Heart right ventricle (tissue), 16 donors: Measurements from ENCODE around the gene JAK1. TPM values are rescaled to one million over a fixed set of nuclear protein-coding genes. Genes with fewer than 3 reads are reported as not detected.

Experiments
- ATAC-seq, 8 donors: fragments of 200-7000 bp; cut with Tn5 transposase; one replicate each; pipeline ENCODE4 v1.9.1; 2020; ENCODE audit warnings: mild to moderate bottlenecking in 8 of 8, moderate library complexity in 8 of 8, moderate number of reproducible peaks in 1 of 8
- DNase-seq, 2 donors: peaks; one replicate each; pipeline ENCODE4 v3.0.0-alpha.2; 2020
- H3K27ac ChIP-seq, 10 donors: fragments of 200-600 bp; sonication (generic) in 2 of 10; one replicate each; pipeline versions ENCODE4 v1.5.0 to v1.8.0; 2020 to 2022; ENCODE audit warnings: mild to moderate bottlenecking in 3 of 10
- H3K27me3 ChIP-seq, 7 donors: fragments of 200-600 bp; one replicate each; pipeline ENCODE4 v1.8.0; 2021 to 2022; ENCODE audit warnings: mild to moderate bottlenecking in 2 of 7
- H3K36me3 ChIP-seq, 9 donors: fragments of 200-600 bp; sonication (generic) in 1 of 9; one replicate each; pipeline versions ENCODE4 v1.5.0 to v1.8.0; 2020 to 2022; ENCODE audit warnings: mild to moderate bottlenecking in 2 of 9
- H3K4me1 ChIP-seq, 9 donors: fragments of 200-600 bp; sonication (generic) in 1 of 9; one replicate each; pipeline versions ENCODE4 v1.5.0 to v1.8.0; 2020 to 2022; ENCODE audit warnings: mild to moderate bottlenecking in 4 of 9
- H3K4me3 ChIP-seq, 10 donors: fragments of 200-600 bp; sonication (generic) in 2 of 10; one replicate each; pipeline versions ENCODE4 v1.5.0 to v1.8.0; 2020 to 2022; ENCODE audit warnings: mild to moderate bottlenecking in 7 of 10, moderate library complexity in 2 of 10
- H3K9me3 ChIP-seq, 11 donors: fragments of 200-600 bp in 10 of 11; sonication (generic) in 2 of 11; one replicate each; pipeline versions ENCODE4 v1.5.0 to v1.8.0; 2013 to 2022; ENCODE audit warnings: mild to moderate bottlenecking in 2 of 11, control low read depth in 1 of 11, moderate library complexity in 1 of 11
- CTCF ChIP-seq, 9 donors: fragments of 200-600 bp; sonication (generic) in 2 of 9; IDR thresholded peaks; one replicate each; pipeline versions ENCODE4 v1.5.0 to v1.8.0; 2021 to 2022; ENCODE audit warnings: antibody characterized with exemption in 9 of 9, mild to moderate bottlenecking in 5 of 9, moderate library complexity in 1 of 9
- WGBS, 2 donors: extraction: QIAGEN DNeasy Blood & Tissue Kit; methylation state at CpG; one replicate each; pipeline ENCODE4 v1.1.7; 2013; ENCODE audit warnings: inconsistent platforms in 1 of 2; 5-methylcytosine and 5-hydroxymethylcytosine counted together
- intact Hi-C, 10 donors: fragments of 100-400 bp; cut with DNase I; formaldehyde crosslinking; loops; one replicate each; pipeline versions ENCODE4 v1.11.1 to v1.14.2; 2022
- polyA plus RNA-seq, 2 donors: library from polyadenylated mRNA; stranded (reverse); fragments of 200-250 nt; gene quantifications; one replicate each; pipeline ENCODE4 v1.2.3, GENCODE V29; 2013
- total RNA-seq, 10 donors: library from RNA; stranded (reverse); fragmentation: NEBNext Ultra II Directional in 3 of 10; extraction: Animal tissue kit (Norgen Biotek cat#: 25700) in 3 of 10; gene quantifications; one replicate each; pipeline versions ENCODE4 v1.2.1 to v1.2.4, GENCODE V29; 2021 to 2023
- donor health status: Arrhythmogenic right ventricular cardiomyopathy.
- donor health status: ischemic (EF 13 %, LVEDD 7.1; RV severe dilation, severe dysfunction).
- donor health status: healthy with polysubstance abuse.
- donor health status: DM: no; HTN: yes; CAD: no.
- donor health status: DM: no; HTN: no; CAD: no.
- donor health status: ischemic (EF 25% LVEDD 6.9; RV normal size, moderate dysfunction).
- donor health status: ischemic (EF 25% LVEDD 5.7; RV mildly dilated, moderate dysfunction).
- donor health status: healthy.
- donor health status: DM: yes; HTN: yes; CAD: no.
- donor health status: Ischemic cardiomyopathy.
- donor health status: ischemic (EF 35%, LVEDD 5.7; RV mildly dilated, moderate dysfunction).
- donor health status: nonischemic (EF 11% LVEDD 7.7; RV severe dilation, severe dysfunction).
- donor health status: DM: yes; HTN: yes; CAD: no.
- donor health status: PGD.
- donor health status: ischemic (EF 29% LVEDD 5.4; RV normal size, mild dysfunction).
- donor health status: nonischemic (EF 23%, LVEDD 6.1; RV moderate dilation, normal function).

The JAK1 gene
- total and polyA plus RNA-seq, 12 donors: 20.1 to 122 (median 81.3) TPM

GRCh38 chr1:64843675-64844074 is 122.7 kb downstream of the JAK1 start:
- Histone ChIP-seq H3K4me1 (peaks cover 0 to 19% (median 7%) of the 10 kb centered on the region in 9 donors), H3K36me3 (peaks cover 0 to 98% (median 46%) of the 10 kb centered on the region in 9 donors), H3K27me3 (no peaks in the 10 kb centered on the region), H3K9me3 (no peaks in the 10 kb centered on the region), H3K27ac (no peak overlapping the region), H3K4me3 (no peak overlapping the region)
- WGBS, 2 donors: 93 to 97% methylated on average over 9 of the region's 9 CpGs
- intact Hi-C loops: no loop called here
- DNase-seq: no peak
- no peak for ATAC-seq
- no peak for TF ChIP-seq CTCF (IDR thresholded peaks at IDR 0.05)

GRCh38 chr1:64842224-64842623 is 124.1 kb downstream of the JAK1 start:
- H3K27ac ChIP-seq: peak overlapping the region in 3 of 10 donors; percentile 14 to 51 (median 48)
- WGBS, 2 donors: 47 to 67% methylated on average over 2 of the region's 2 CpGs
- no peak for TF ChIP-seq CTCF (IDR thresholded peaks at IDR 0.05)

GRCh38 chr1:64841330-64842065 is 124.9 kb downstream of the JAK1 start:
- peaks cover 0 to 19% (median 7%) of the 10 kb centered on the region in 9 donors for H3K4me1 ChIP-seq
- no peaks in the 10 kb centered on the region for H3K27me3 ChIP-seq
- H3K36me3 ChIP-seq: peaks cover 0 to 98% (median 48%) of the 10 kb centered on the region in 9 donors
- DNase-seq (no peak), ATAC-seq (no peak)
- H3K4me3 ChIP-seq: no peak overlapping the region
- intact Hi-C loops: no loop called here
- H3K9me3 ChIP-seq: no peaks in the 10 kb centered on the region
- peak overlapping the region in 3 of 10 donors; percentile 14 to 51 (median 48) for H3K27ac ChIP-seq
- 75 to 87% methylated on average over 6 of the region's 6 CpGs for WGBS, 2 donors
- TF ChIP-seq CTCF (IDR thresholded peaks at IDR 0.05): no peak

More at GRCh38 chr1:64842224-64842623, 124.1 kb downstream of the JAK1 start:
- Histone ChIP-seq H3K36me3 (peaks cover 0 to 98% (median 49%) of the 10 kb centered on the region in 9 donors), H3K4me3 (no peak overlapping the region), H3K4me1 (peaks cover 0 to 19% (median 7%) of the 10 kb centered on the region in 9 donors), H3K27me3 (no peaks in the 10 kb centered on the region), H3K9me3 (no peaks in the 10 kb centered on the region)
- ATAC-seq (peak in 2 of 8 donors; percentile 35 to 61), DNase-seq (no peak)
- intact Hi-C loops: no loop called here

- Histone ChIP-seq H3K4me1 (peaks cover 0 to 19% (median 7%) of the 10 kb centered on the region in 9 donors), H3K4me3 (no peak overlapping the region), H3K9me3 (no peaks in the 10 kb centered on the region), H3K27me3 (no peaks in the 10 kb centered on the region), H3K36me3 (peaks cover 0 to 98% (median 46%) of the 10 kb centered on the region in 9 donors), H3K27ac (no peak overlapping the region)
- intact Hi-C loops: no loop called here
- 92 to 93% methylated on average over 15 of the region's 15 CpGs for WGBS, 2 donors
- peak in 1 of 8 donors; percentile 21 for ATAC-seq
- DNase-seq: no peak
- no peak for TF ChIP-seq CTCF (IDR thresholded peaks at IDR 0.05)
Measured at GRCh38 chr1:64839732-64840405, 126.5 kb downstream of the JAK1 start.
